Umbilical cord (tissue), 2 donors: ENCODE data around the gene ATP11B. TPM values are rescaled to one million over a fixed set of nuclear protein-coding genes. Genes with fewer than 3 reads are reported as not detected.

Experiments
- DNase-seq: peaks from one replicate; pipeline ENCODE4 v3.0.0-alpha.2; 2015; ENCODE audit warnings: low spot score
- total RNA-seq: library from RNA; depleted of rRNA; stranded (reverse); fragments of >200 nt; gene quantifications from one replicate; pipeline ENCODE4 v1.2.3, GENCODE V29; 2014; ENCODE audit warnings: low replicate concordance; ENCODE audit not compliant: insufficient read depth

The ATP11B gene
- total RNA-seq, 1 donor from 2014 or later: 143 TPM

- DNase-seq: no peak
These were observed 156.4 kb downstream of the ATP11B start for GRCh38 chr3:182949688-182950087.

GRCh38 chr3:182954553-182955235 is 161.4 kb downstream of the ATP11B start:
- no peak for DNase-seq

- DNase-seq: no peak
These were observed 163.9 kb downstream of the ATP11B start for GRCh38 chr3:182957226-182957625.

GRCh38 chr3:182957676-182958266 is 164.5 kb downstream of the ATP11B start:
- no peak for DNase-seq

- no peak for DNase-seq
These were observed 166.4 kb downstream of the ATP11B start for GRCh38 chr3:182959474-182960350.

- DNase-seq: no peak
These were observed 168.9 kb downstream of the ATP11B start for GRCh38 chr3:182962166-182962565.

- no peak for DNase-seq
These were observed 170.9 kb downstream of the ATP11B start for GRCh38 chr3:182964179-182964578.

- DNase-seq: no peak
These were observed 172.6 kb downstream of the ATP11B start for GRCh38 chr3:182965861-182966366.

- DNase-seq: no peak
These were observed 174.2 kb downstream of the ATP11B start for GRCh38 chr3:182967218-182968204.

GRCh38 chr3:182969277-182969676 is 176.0 kb downstream of the ATP11B start:
- no peak for DNase-seq

- DNase-seq: no peak
These were observed 176.5 kb downstream of the ATP11B start for GRCh38 chr3:182969853-182970252.

- no peak for DNase-seq
These were observed 177.6 kb downstream of the ATP11B start for GRCh38 chr3:182970811-182971418.

Other genes starting within 250 kb of the ATP11B start
- gene DCUN1D1, start 187.0 kb downstream of the ATP11B start, total RNA-seq: 39.7 TPM